Muscle layer of colon (tissue), 2 donors: Measurements from ENCODE around the gene MND1.

Source experiments
- H3K27ac ChIP-seq: one replicate; pipeline ENCODE4 v1.7.0; 2013; ENCODE audit warnings: low read depth, mild to moderate bottlenecking, low read length, moderate library complexity
- H3K27me3 ChIP-seq, 2 donors: one replicate each; pipeline ENCODE4 v1.7.0; 2013; ENCODE audit warnings: low read length in 2 of 2, mild to moderate bottlenecking in 2 of 2; ENCODE audit not compliant: insufficient read depth in 2 of 2, control insufficient read depth in 1 of 2
- H3K36me3 ChIP-seq: one replicate; pipeline ENCODE4 v1.7.0; 2013; ENCODE audit warnings: mild to moderate bottlenecking, low read length; ENCODE audit not compliant: insufficient read depth
- H3K4me1 ChIP-seq: one replicate; pipeline ENCODE4 v1.7.0; 2013; ENCODE audit warnings: mild to moderate bottlenecking, low read length; ENCODE audit not compliant: insufficient read depth
- H3K4me3 ChIP-seq, 2 donors: one replicate each; pipeline ENCODE4 v1.7.0; 2013; ENCODE audit warnings: low read length in 2 of 2, low read depth in 1 of 2, mild to moderate bottlenecking in 1 of 2, moderate library complexity in 1 of 2
- H3K9ac ChIP-seq: one replicate; pipeline ENCODE4 v1.7.0; 2013; ENCODE audit warnings: low read length
- H3K9me3 ChIP-seq: one replicate; pipeline ENCODE4 v1.7.0; 2013; ENCODE audit warnings: mild to moderate bottlenecking, low read length
- donor health status: abdominal sarcoma.
- donor health status: Adenocarcinoma of cecum.

The MND1 gene

GRCh38 chr4:153383131-153383530 is 38.6 kb downstream of the MND1 start:
- Histone ChIP-seq H3K36me3 (no peaks in the 10 kb centered on the region), H3K4me3 (no peak overlapping the region), H3K27me3 (no peaks in the 10 kb centered on the region), H3K9me3 (no peaks in the 10 kb centered on the region), H3K9ac (no peak overlapping the region), H3K27ac (no peak overlapping the region), H3K4me1 (no peaks in the 10 kb centered on the region)

- Histone ChIP-seq H3K9ac (no peak overlapping the region), H3K4me1 (no peaks in the 10 kb centered on the region), H3K4me3 (no peak overlapping the region), H3K27ac (no peak overlapping the region), H3K36me3 (no peaks in the 10 kb centered on the region), H3K9me3 (no peaks in the 10 kb centered on the region), H3K27me3 (no peaks in the 10 kb centered on the region)
These were observed 39.7 kb downstream of the MND1 start for GRCh38 chr4:153384160-153384559.

- Histone ChIP-seq H3K27me3 (no peaks in the 10 kb centered on the region), H3K4me3 (no peak overlapping the region), H3K27ac (no peak overlapping the region), H3K9me3 (no peaks in the 10 kb centered on the region), H3K9ac (no peak overlapping the region), H3K36me3 (no peaks in the 10 kb centered on the region), H3K4me1 (no peaks in the 10 kb centered on the region)
These were observed 41.3 kb downstream of the MND1 start for GRCh38 chr4:153385784-153386183.

- H3K27ac ChIP-seq = no peak overlapping the region
- no peaks in the 10 kb centered on the region for H3K27me3 ChIP-seq
- H3K9ac ChIP-seq = no peak overlapping the region
- no peak overlapping the region for H3K4me3 ChIP-seq
- no peaks in the 10 kb centered on the region for H3K36me3 ChIP-seq
- H3K4me1 ChIP-seq = no peaks in the 10 kb centered on the region
- no peaks in the 10 kb centered on the region for H3K9me3 ChIP-seq
These were observed 43.5 kb downstream of the MND1 start for GRCh38 chr4:153387981-153388380.

- Histone ChIP-seq H3K9ac (no peak overlapping the region), H3K9me3 (no peaks in the 10 kb centered on the region), H3K27me3 (no peaks in the 10 kb centered on the region), H3K27ac (no peak overlapping the region), H3K36me3 (no peaks in the 10 kb centered on the region), H3K4me3 (no peak overlapping the region), H3K4me1 (no peaks in the 10 kb centered on the region)
These were observed 48.9 kb downstream of the MND1 start for GRCh38 chr4:153393397-153393796.

- no peaks in the 10 kb centered on the region for H3K9me3 ChIP-seq
- no peak overlapping the region for H3K27ac ChIP-seq
- H3K4me3 ChIP-seq = no peak overlapping the region
- no peaks in the 10 kb centered on the region for H3K4me1 ChIP-seq
- H3K36me3 ChIP-seq = no peaks in the 10 kb centered on the region
- H3K27me3 ChIP-seq = no peaks in the 10 kb centered on the region
- H3K9ac ChIP-seq = no peak overlapping the region
These were observed 50.5 kb downstream of the MND1 start for GRCh38 chr4:153394945-153395344.

- Histone ChIP-seq H3K36me3 (no peaks in the 10 kb centered on the region), H3K27me3 (no peaks in the 10 kb centered on the region), H3K9ac (no peak overlapping the region), H3K4me3 (no peak overlapping the region), H3K27ac (no peak overlapping the region), H3K4me1 (no peaks in the 10 kb centered on the region), H3K9me3 (no peaks in the 10 kb centered on the region)
These were observed 54.2 kb downstream of the MND1 start for GRCh38 chr4:153398713-153399112.

- Histone ChIP-seq H3K27ac (no peak overlapping the region), H3K4me3 (no peak overlapping the region), H3K9me3 (no peaks in the 10 kb centered on the region), H3K9ac (no peak overlapping the region), H3K36me3 (no peaks in the 10 kb centered on the region), H3K27me3 (no peaks in the 10 kb centered on the region), H3K4me1 (no peaks in the 10 kb centered on the region)
These were observed 54.9 kb downstream of the MND1 start for GRCh38 chr4:153399358-153399757.

GRCh38 chr4:153401501-153401900 is 57.0 kb downstream of the MND1 start:
- no peak overlapping the region for H3K27ac ChIP-seq

GRCh38 chr4:153402366-153402765 is 57.9 kb downstream of the MND1 start:
- H3K36me3 ChIP-seq = no peaks in the 10 kb centered on the region
- H3K9ac ChIP-seq = no peak overlapping the region
- no peaks in the 10 kb centered on the region for H3K27me3 ChIP-seq
- H3K9me3 ChIP-seq = no peaks in the 10 kb centered on the region
- no peak overlapping the region for H3K27ac ChIP-seq
- no peaks in the 10 kb centered on the region for H3K4me1 ChIP-seq
- no peak overlapping the region for H3K4me3 ChIP-seq

More at GRCh38 chr4:153401501-153401900, 57.0 kb downstream of the MND1 start:
- no peak overlapping the region for H3K4me3 ChIP-seq
- no peak overlapping the region for H3K9ac ChIP-seq
- H3K9me3 ChIP-seq = no peaks in the 10 kb centered on the region
- H3K4me1 ChIP-seq = no peaks in the 10 kb centered on the region
- no peaks in the 10 kb centered on the region for H3K27me3 ChIP-seq
- H3K36me3 ChIP-seq = no peaks in the 10 kb centered on the region

- Histone ChIP-seq H3K9ac (no peak overlapping the region), H3K4me3 (no peak overlapping the region), H3K27ac (no peak overlapping the region), H3K27me3 (no peaks in the 10 kb centered on the region), H3K9me3 (no peaks in the 10 kb centered on the region), H3K36me3 (no peaks in the 10 kb centered on the region), H3K4me1 (no peaks in the 10 kb centered on the region)
These were observed 59.2 kb downstream of the MND1 start for GRCh38 chr4:153403726-153404125.

- Histone ChIP-seq H3K27ac (no peak overlapping the region), H3K9me3 (no peaks in the 10 kb centered on the region), H3K27me3 (no peaks in the 10 kb centered on the region), H3K36me3 (no peaks in the 10 kb centered on the region), H3K4me1 (peaks cover 8% of the 10 kb centered on the region), H3K4me3 (no peak overlapping the region), H3K9ac (no peak overlapping the region)
These were observed 63.4 kb downstream of the MND1 start for GRCh38 chr4:153407906-153408305.
